ENCODE data around the gene CDH6.

The CDH6 gene

DNA sequence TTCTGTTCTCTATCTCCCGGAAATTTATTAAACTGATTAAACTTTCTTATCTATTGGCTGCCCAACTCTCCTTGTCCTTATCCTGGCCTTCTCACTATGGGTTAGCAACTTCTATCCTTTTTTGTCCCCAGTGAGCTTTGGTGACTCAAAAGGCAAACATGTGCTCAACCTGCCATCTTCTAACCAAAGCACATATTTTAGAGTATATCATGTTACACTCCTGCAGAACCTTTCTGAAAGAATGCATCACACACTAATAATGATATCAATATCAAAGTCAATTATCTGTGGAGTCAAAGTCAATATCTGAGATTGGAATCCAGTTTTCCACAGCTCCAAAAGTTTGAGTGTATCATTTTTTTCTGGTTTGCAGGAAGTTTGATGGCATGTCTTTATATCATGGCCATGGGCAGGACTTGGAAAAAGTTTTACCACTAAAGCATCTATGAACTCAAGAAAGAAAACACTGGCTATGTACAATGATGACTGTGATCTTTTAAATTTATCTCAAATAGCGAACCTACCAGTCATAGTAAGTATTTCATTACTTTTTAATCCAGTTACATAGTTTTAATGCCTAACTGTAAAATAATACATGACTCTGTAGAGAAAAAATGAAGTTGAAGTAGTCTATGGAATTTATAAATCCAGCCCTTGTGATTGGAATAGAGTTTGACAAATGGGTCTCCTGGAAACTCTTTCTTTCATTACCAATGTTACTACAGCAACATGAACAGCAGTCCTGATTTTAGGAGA, 171.6 kb downstream of the CDH6 start:
- TF ChIP-seq, protein P1, sequence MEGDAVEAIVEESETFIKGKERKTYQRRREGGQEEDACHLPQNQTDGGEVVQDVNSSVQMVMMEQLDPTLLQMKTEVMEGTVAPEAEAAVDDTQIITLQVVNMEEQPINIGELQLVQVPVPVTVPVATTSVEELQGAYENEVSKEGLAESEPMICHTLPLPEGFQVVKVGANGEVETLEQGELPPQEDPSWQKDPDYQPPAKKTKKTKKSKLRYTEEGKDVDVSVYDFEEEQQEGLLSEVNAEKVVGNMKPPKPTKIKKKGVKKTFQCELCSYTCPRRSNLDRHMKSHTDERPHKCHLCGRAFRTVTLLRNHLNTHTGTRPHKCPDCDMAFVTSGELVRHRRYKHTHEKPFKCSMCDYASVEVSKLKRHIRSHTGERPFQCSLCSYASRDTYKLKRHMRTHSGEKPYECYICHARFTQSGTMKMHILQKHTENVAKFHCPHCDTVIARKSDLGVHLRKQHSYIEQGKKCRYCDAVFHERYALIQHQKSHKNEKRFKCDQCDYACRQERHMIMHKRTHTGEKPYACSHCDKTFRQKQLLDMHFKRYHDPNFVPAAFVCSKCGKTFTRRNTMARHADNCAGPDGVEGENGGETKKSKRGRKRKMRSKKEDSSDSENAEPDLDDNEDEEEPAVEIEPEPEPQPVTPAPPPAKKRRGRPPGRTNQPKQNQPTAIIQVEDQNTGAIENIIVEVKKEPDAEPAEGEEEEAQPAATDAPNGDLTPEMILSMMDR (conservative IDR thresholded peaks at IDR 0.05; ENCODE audit: control insufficient read depth, insufficient read depth, low read depth, low read length) = no peak
- H3K4me3 ChIP-seq (ENCODE audit: control insufficient read depth, low read depth, low read length) = no peak overlapping the region
- peak; percentile 48 for DNase-seq (ENCODE audit: low read depth)

DNA sequence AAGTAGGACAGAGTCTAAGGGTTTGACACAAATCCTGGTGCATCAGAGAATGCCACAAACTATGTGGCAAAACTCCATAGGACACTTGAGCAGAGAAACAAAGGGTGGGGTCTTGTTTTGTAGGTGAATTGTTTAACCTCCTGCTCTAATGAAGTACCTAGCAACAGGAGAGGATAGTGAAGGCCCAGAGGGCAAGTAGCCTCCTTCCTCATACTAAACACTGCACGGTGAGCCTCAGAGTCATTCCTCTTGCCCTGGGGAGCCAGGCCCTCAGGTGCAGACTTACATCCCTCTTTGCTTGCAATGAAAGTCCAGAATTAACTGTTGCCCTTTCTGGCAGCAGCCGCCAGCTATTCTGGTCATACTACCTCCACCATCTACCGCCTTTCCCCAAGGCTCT, 172.3 kb downstream of the CDH6 start:
- no peak for DNase-seq (ENCODE audit: low read depth)
- H3K4me3 ChIP-seq (ENCODE audit: control insufficient read depth, low read depth, low read length) = no peak overlapping the region
- TF ChIP-seq, protein P1 (conservative IDR thresholded peaks at IDR 0.05; ENCODE audit: control insufficient read depth, insufficient read depth, low read depth, low read length) = no peak

GRCh38 chr5:31366941-31367340, 173.5 kb downstream of the CDH6 start:
- DNase-seq (ENCODE audit: low read depth) = peak; percentile 44
- no peak overlapping the region for H3K4me3 ChIP-seq (ENCODE audit: control insufficient read depth, low read depth, low read length)
- TF ChIP-seq, protein P1 (conservative IDR thresholded peaks at IDR 0.05; ENCODE audit: control insufficient read depth, insufficient read depth, low read depth, low read length) = no peak

DNA sequence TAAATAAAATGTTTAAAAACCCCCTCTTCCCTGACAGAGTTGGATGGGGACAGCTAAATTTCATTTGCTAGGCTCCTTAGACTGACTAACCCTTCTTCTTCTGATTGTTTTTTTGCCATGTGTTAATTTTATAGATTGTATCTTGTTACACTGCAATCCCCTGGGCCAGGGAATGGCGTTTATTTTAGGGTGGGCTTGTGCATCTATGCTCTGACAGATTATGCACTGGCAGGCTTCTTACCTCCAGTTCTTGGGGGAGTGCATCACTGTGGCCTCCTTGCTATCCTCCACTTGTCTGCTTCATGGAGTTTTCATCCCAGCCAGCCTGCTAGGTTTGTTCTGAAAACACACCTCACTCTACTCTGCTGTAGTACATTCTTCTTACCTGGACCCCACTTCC, 178.6 kb downstream of the CDH6 start:
- TF ChIP-seq, protein P1 (conservative IDR thresholded peaks at IDR 0.05; ENCODE audit: control insufficient read depth, insufficient read depth, low read depth, low read length) = no peak
- no peak overlapping the region for H3K4me3 ChIP-seq (ENCODE audit: control insufficient read depth, low read depth, low read length)
- no peak for DNase-seq (ENCODE audit: low read depth)

- TF ChIP-seq, protein P1 (conservative IDR thresholded peaks at IDR 0.05; ENCODE audit: control insufficient read depth, insufficient read depth, low read depth, low read length) = no peak
- no peak for DNase-seq (ENCODE audit: low read depth)
- H3K4me3 ChIP-seq (ENCODE audit: control insufficient read depth, low read depth, low read length) = no peak overlapping the region
Measured at GRCh38 chr5:31375999-31376720, 182.7 kb downstream of the CDH6 start.

DNA sequence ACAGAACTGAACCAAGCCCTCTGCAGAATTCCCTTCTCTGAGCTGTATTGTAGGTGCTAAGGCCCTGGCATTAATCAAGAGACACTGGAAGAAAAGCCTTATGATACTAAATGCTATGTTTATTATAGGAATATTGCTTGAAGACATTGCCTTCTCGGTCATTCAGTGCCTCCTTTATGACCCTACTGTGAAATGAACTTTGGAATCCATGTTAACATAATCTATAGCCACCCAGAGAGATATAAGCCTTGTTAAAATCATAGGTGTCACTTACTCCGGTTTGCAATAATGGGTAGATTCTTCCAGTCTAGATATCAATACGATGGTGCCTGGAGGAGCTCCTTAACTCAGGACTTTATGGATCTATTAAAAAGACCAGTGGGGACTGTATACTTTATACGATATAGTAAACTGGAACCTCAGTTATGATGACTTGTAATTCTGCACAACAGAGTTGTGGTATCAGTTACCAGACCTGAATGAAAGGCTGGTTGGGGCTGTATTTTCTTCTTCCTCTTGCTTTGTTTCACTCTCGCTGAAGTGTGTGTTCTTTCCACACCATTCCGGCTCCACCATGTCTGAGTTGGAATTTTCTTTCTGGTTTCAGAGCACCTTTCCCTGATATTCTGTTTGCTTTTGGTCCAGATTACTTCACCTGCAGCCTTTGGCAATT, 183.9 kb downstream of the CDH6 start:
- TF ChIP-seq, protein P1 (conservative IDR thresholded peaks at IDR 0.05; ENCODE audit: control insufficient read depth, insufficient read depth, low read depth, low read length) = no peak
- H3K4me3 ChIP-seq (ENCODE audit: control insufficient read depth, low read depth, low read length) = no peak overlapping the region
- DNase-seq (ENCODE audit: low read depth) = no peak
